HL-60 (cell line): Measurements from ENCODE around the gene POLR2A.

ENCODE experiments used
- DNase-seq, 2 experiments: peaks; one replicate each; pipeline ENCODE4 v3.0.0-alpha.2; 2010 to 2020; ENCODE audit warnings: low read depth in 1 of 2, low spot score in 1 of 2
- H3K27ac ChIP-seq: fragments of 250-450 bp; sonication (Bioruptor Pico); replicated peaks from 2 replicates; pipeline ENCODE4 v1.5.1; 2020; ENCODE audit warnings: mild to moderate bottlenecking, moderate library complexity
- H3K27me3 ChIP-seq: fragments of 250-450 bp; sonication (Bioruptor Pico); 2 replicates; pipeline ENCODE4 v1.5.1; 2021; ENCODE audit warnings: mild to moderate bottlenecking, moderate library complexity; ENCODE audit not compliant: insufficient read depth, poor library complexity, severe bottlenecking
- H3K4me3 ChIP-seq: replicated peaks from 2 replicates; pipeline ENCODE4 v1.5.1; 2011; ENCODE audit warnings: mild to moderate bottlenecking, control low read depth, low read length; ENCODE audit not compliant: insufficient read depth
- CTCF ChIP-seq: IDR thresholded peaks from one replicate; pipeline ENCODE4 v1.5.1; 2011; ENCODE audit warnings: low read length, control low read depth, inconsistent platforms; ENCODE audit not compliant: insufficient read depth
- GABPA ChIP-seq: IDR thresholded peaks from 2 replicates; pipeline ENCODE4 v1.6.1; 2012; ENCODE audit warnings: low read depth
- POLR2AphosphoS5 ChIP-seq: IDR thresholded peaks from 2 replicates; pipeline ENCODE4 v1.6.1; 2012; ENCODE audit warnings: low read depth
- REST ChIP-seq: IDR thresholded peaks from 2 replicates; pipeline ENCODE4 v1.6.1; 2012; ENCODE audit warnings: low read depth; ENCODE audit not compliant: insufficient replicate concordance
- SPI1 ChIP-seq: IDR thresholded peaks from 2 replicates; pipeline ENCODE4 v1.6.1; 2012; ENCODE audit warnings: low read depth, mild to moderate bottlenecking, borderline replicate concordance

The POLR2A gene

GRCh38 chr17:7501729-7502128 is 17.6 kb downstream of the POLR2A start:
- Histone ChIP-seq H3K27ac (no peak overlapping the region), H3K27me3 (no peaks in the 10 kb centered on the region), H3K4me3 (no peak overlapping the region)
- no peak for DNase-seq
- no peak for TF ChIP-seq POLR2AphosphoS5
- TF ChIP-seq REST: no peak
- no peak for TF ChIP-seq SPI1
- no peak for TF ChIP-seq CTCF
- no peak for TF ChIP-seq GABPA

GRCh38 chr17:7502171-7502847 is 18.1 kb downstream of the POLR2A start:
- no peak for TF ChIP-seq CTCF
- no peak for TF ChIP-seq SPI1
- TF ChIP-seq REST: no peak
- TF ChIP-seq GABPA: no peak
- DNase-seq: no peak

GRCh38 chr17:7502987-7503386 is 18.8 kb downstream of the POLR2A start:
- H3K27me3 ChIP-seq: no peaks in the 10 kb centered on the region
- TF ChIP-seq POLR2AphosphoS5 (no peak), SPI1 (no peak), CTCF (no peak), GABPA (no peak), REST (no peak)
- no peak for DNase-seq
- H3K27ac ChIP-seq: no peak overlapping the region
- no peak overlapping the region for H3K4me3 ChIP-seq

More at GRCh38 chr17:7502171-7502847, 18.1 kb downstream of the POLR2A start:
- H3K4me3 ChIP-seq: no peak overlapping the region
- H3K27ac ChIP-seq: no peak overlapping the region
- H3K27me3 ChIP-seq: no peaks in the 10 kb centered on the region
